ENCODE results near the gene EXD2.
"Not testable (repeated sequence)": the region's sequence is repeated elsewhere in the genome, so short reads cannot be mapped to it uniquely, and the experiment has no call there.

Gene EXD2

GRCh38 chr14:69259168-69259526, 67.8 kb downstream of the EXD2 start:
- DNase-seq = no peak

DNA sequence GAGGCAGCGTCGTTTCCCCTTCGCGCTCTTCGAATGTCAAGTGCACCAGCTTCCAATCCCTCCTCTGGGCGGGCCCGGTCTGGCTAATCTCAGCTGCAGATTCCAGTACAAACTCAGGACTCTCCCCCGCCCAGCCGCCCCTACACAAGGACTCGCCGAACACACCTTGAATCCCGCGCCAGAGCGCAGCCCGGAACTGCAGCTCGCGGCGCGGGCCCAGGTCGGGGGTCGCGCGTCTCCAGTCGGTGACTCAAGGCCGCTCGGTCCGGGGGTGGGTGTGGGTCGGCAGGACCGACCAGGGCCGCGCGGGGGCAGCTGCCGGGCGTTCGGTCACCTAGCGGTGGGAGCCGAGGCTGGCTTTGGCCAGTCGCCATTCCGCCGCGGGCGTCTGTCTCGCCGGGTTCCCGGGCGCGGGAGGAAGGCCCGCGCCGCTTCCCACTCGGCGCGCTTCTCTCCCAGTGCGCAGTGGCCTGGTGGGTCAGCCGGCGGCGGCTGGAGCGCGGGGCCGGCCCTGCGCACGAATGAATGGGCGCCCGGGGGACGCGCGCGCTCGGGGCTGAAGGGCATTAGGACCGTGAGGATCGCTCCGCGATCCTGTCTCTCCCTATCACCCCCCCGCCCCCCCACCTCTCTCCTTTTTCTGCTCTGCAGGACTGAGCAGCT, 68.4 kb downstream of the EXD2 start, which contains the start of gene GALNT16:
TSS of gene GALNT16 (plus strand) at position 632 of the 663 bp plus-strand sequence. CDS start 133 bp downstream, outside the sequence.
- peak; percentile 63 for DNase-seq

DNA sequence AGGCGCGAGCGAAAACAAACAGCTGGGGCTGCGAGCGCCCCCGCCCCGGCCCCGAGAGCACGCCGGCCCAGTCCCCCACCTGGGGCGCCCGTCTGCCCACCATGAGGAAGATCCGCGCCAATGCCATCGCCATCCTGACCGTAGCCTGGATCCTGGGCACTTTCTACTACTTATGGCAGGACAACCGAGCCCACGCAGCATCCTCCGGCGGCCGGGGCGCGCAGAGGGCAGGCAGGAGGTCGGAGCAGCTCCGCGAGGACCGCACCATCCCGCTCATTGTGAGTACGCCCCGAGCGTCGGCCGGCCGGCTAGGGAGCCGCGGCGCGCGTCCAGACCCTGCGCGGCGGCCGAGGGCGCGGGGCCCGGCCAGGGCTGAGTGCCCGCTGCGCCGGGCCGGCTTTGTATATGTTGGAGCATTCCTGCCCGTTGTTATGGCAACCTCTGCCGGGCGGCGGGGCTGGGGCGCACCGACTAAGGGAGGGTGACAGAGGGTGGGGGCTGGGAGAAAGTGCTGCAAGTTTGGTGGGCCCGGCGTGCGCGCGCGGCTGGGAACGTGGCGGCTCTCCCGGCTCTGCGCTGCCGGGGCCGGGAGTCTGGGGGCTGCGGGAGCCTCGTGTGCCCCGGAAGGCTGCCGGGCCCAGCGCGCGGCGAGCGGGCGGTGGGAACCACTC, 69.0 kb downstream of the EXD2 start:
- DNase-seq = peak; percentile 68

GRCh38 chr14:69260861-69261564, 69.7 kb downstream of the EXD2 start:
- peak; percentile 41 for DNase-seq

DNA sequence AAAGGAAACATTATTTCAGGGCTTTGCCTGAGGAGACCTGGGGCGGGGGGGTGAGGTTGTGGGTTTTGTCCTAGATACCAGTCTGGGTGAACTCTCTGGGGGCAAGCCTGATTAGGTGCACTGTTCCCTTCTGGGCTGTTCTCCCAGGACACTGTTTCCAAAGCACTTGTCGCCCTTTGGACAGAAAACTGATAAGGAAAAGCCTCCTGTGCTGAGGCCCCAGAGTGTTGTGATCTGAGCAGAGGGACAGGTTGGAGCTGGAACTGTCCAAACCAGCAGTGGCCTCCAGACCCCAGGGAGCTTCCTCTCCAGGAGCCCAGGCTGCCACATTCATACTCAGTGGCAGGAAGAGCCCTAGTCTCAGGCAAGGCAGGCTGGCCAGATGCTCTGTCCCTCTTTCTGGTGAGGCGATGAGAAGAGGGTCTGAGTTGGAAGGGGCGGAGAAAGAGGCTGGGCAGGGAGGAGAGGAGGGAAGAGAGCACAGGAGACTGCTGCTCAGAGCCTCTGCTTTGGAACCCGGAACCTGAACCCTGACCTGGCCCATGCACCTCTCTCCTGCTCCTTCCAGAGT, 70.5 kb downstream of the EXD2 start:
- DNase-seq = no peak

GRCh38 chr14:69262516-69262915, 71.2 kb downstream of the EXD2 start:
- DNase-seq = no peak

DNA sequence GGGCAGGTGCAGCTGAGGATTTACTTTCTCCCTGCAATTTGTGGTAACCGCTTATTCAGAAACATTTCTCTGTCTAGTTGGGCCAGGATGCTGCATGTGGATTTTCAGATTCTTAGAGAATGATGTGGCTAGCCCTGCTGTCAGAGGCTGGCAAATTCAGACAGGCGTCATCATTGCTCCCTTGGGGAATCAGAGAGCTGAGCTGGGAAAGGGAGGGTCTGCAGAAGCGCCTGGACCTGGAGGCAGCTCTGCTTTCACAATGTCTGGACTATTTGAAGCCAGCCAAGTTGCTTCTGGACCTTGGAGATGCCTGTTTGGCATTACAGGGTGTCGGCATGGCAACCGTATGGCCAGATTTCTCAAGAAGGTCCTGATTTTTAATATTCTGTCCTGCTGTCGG, 72.1 kb downstream of the EXD2 start:
- DNase-seq = peak; percentile 71

- DNase-seq = no peak
Observed at GRCh38 chr14:69263771-69264170, 72.5 kb downstream of the EXD2 start.

DNA sequence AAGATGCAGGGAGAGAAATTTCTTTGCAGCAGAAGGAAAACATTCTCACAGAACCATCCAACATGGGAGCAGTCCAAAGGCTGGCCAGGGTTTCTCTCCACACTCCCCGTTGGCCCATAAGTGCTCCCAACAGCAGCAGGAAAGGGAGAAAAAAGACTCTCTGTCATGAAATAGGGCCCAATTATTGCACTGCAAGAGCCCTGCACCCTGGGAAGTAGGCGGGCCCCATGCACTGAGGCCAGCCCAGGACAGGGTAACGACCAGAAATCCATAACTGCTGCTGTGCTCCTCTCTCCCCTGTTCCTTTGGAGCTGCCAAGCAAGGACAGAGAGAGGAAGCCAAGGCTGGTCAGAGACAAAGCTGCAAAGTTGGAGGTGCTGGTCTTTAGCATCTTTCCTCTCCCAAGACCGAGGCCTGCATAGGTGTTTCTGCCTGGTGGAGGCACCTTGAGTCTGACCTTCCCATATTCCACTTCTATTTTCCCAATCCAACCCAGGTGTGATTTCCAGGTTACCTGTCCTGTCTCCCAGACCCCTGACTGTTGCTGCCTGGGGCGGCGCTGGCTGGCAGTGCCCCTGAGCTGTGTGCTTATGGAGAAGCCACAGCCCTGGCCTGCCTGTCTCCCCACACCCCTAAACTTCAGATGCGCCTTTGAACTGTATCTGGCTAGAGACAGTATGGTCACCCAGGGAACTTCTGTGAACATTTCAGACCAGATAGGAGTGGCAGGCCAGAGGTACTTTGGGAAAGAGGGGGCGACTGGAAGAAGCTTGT, 75.5 kb downstream of the EXD2 start:
- DNase-seq = no peak

- no peak for DNase-seq
Observed at GRCh38 chr14:69267492-69267891, 76.2 kb downstream of the EXD2 start.

DNA sequence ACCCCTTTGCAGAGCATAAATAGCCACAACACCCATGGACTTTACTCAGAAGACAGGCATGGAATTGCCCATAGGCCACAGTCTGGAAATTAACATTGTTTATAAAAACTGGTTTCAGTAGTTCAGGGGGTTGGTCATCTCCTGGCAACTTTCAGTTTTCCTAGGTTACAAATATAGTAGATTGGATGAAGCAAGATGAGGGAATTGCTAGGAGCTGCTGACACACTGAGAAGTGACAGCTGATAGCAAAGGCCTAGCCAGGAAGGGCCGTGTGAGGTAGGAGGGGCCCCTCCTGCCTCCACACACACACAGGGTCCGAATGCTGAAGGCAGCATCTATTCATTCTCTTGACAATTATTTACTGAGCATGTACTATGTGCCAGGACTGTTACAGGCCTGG, 76.9 kb downstream of the EXD2 start:
- no peak for DNase-seq

- no peak for DNase-seq
Observed at GRCh38 chr14:69268763-69269162, 77.5 kb downstream of the EXD2 start.

GRCh38 chr14:69269381-69269780, 78.1 kb downstream of the EXD2 start:
- DNase-seq = no peak

- DNase-seq = no peak
Observed at GRCh38 chr14:69270097-69270496, 78.8 kb downstream of the EXD2 start.

- no peak for DNase-seq
Observed at GRCh38 chr14:69270795-69271708, 79.8 kb downstream of the EXD2 start.

- no peak for DNase-seq
Observed at GRCh38 chr14:69274321-69274720, 83.0 kb downstream of the EXD2 start.

DNA sequence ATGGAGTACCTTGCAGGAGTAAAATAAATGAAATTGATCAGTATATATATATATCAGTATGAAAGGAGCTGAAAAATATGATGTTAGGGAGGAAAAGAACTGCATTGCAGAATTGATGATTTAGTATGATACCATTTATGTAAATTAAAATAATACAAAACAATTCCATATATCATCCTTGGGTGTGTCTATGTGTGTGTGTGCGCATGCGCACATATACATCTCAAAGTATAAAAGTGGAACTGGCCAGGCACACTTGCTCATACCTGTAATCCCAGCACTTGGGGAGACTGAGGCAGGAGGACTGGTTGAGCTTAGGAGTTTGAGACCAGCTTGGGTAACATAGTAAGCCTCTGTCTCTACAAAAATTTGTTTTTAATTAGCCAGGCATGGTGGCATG, 84.0 kb downstream of the EXD2 start:
- no peak for DNase-seq

DNA sequence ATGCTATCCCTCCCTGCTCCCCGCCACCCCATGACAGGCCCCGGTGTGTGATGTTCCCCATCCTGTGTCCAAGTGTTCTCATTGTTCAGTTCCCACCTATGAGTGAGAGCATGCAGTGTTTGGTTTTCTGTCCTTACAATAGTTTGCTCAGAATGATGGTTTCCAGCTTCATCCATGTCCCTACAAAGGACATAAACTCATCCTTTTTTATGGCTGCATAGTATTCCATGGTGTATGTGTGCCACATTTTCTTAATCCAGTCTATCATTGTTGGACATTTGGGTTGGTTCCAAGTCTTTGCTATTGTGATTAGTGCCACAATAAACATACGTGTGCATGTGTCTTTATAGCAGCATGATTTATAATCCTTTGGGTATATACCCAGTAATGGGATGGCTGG, 86.1 kb downstream of the EXD2 start:
- not testable (repeated sequence) for DNase-seq

DNA sequence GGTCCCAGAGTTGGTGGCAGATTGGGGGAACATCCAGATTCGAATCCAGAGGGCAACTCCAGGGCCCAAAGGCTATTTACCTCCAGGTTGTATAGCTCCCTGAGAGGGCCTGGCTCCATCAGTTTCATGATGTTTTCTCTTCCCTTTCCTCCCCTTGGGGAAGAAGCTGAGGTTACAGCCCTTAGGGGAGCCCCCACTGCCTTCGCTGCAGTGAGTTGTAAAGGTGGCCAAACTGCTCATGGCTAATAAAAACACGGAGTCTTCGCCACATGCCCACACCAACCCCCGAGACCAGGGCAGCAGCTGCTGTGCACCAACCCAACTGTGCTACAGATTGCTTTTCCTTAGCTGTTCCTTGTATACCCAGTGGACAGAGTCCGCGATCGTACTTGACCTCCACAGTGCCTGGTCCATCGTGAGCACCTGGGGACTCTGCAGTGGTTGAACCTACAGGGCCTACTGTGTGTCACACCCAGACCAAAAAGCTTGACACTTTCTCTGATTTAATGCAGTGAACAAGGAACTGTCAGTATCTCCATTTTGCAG, 89.5 kb downstream of the EXD2 start:
- DNase-seq = no peak

GRCh38 chr14:69281450-69282169, 90.3 kb downstream of the EXD2 start:
- no peak for DNase-seq

DNA sequence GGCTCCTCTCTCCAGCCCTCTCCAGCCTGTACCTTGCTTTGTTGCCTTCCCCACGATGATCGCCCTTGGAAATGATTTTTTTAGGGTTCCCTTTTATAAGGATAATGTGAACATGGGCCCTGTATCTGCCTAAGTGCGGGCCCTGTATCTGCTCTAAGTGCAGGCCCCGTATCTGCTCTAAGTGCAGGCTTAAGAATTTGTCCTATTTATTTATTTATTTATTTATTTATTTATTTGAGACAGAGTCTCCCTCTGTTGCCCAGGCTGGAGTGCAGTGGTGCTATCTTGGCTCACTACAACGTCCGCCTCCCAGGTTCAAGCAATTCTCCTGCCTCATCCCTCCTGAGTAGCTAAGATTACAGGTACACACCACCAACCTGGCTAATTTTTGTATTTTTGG, 91.2 kb downstream of the EXD2 start:
- no peak for DNase-seq
